Adrenal gland (tissue), 19 donors: ENCODE measurements around the gene RPL23. TPM values are rescaled to one million over a fixed set of nuclear protein-coding genes. Genes with fewer than 3 reads are reported as not detected.

Experiments
- DNase-seq, 7 donors: peaks; one replicate each; pipeline ENCODE4 v3.0.0-alpha.2; 2019 to 2020
- H3K27ac ChIP-seq, 5 donors: fragments of 200-600 bp; sonication (generic) in 4 of 5; 1 replicate in 3 of 5; 2 replicates in 2 of 5; pipeline versions ENCODE4 v1.5.1 to v1.8.0; 2016 to 2020; ENCODE audit warnings: mild to moderate bottlenecking in 1 of 5
- H3K27me3 ChIP-seq: fragments of 200-600 bp; 2 replicates; pipeline ENCODE4 v1.8.0; 2021
- H3K36me3 ChIP-seq, 2 donors: fragments of 200-600 bp; replicated peaks in 1 of 2; 1 replicate in 1 of 2; 2 replicates in 1 of 2; pipeline versions ENCODE4 v1.5.1 to v1.8.0; 2018 to 2022
- H3K4me1 ChIP-seq, 2 donors: fragments of 200-600 bp; replicated peaks in 1 of 2; 1 replicate in 1 of 2; 2 replicates in 1 of 2; pipeline versions ENCODE4 v1.5.1 to v1.8.0; 2018 to 2021
- H3K4me3 ChIP-seq, 4 donors: fragments of 200-600 bp; sonication (generic) in 3 of 4; one replicate each; pipeline ENCODE4 v1.5.1; 2016 to 2018
- H3K9me3 ChIP-seq, 3 donors: fragments of 200-600 bp; sonication (generic) in 1 of 3; replicated peaks in 1 of 3; 1 replicate in 2 of 3; 2 replicates in 1 of 3; pipeline versions ENCODE4 v1.5.1 to v1.8.0; 2016 to 2021
- CTCF ChIP-seq, 6 experiments: fragments of 450-650 bp in 4 of 6; fragments of 200-600 bp in 2 of 6; sonication (generic) in 1 of 6; IDR thresholded peaks; 1 replicate in 5 of 6; 2 replicates in 1 of 6; pipeline versions ENCODE4 v1.5.1 to v1.8.0; 2016 to 2021; ENCODE audit warnings: antibody characterized with exemption in 6 of 6, mild to moderate bottlenecking in 2 of 6, moderate library complexity in 1 of 6
- POLR2A ChIP-seq, 2 donors: fragments of 450-650 bp; IDR thresholded peaks; one replicate each; pipeline ENCODE4 v1.6.1; 2017; ENCODE audit warnings: antibody characterized with exemption in 2 of 2, mild to moderate bottlenecking in 2 of 2, moderate library complexity in 1 of 2
- WGBS, 4 donors: extraction: QIAGEN DNeasy Blood & Tissue Kit in 2 of 4; methylation state at CpG; one replicate each; pipeline versions ENCODE4 v1.1.5 to v1.1.7; 2013 to 2017; 5-methylcytosine and 5-hydroxymethylcytosine counted together
- intact Hi-C, 2 donors: fragments of 100-400 bp; cut with DNase I; formaldehyde crosslinking; loops; one replicate each; pipeline versions ENCODE4 v1.14.1 to v1.15.0; 2022 to 2023
- long read RNA-seq, 10 donors: library from polyadenylated mRNA in 3 of 10; unstranded in 2 of 10; stranded (forward) in 1 of 10; transcript quantifications; one replicate each; pipeline ENCODE4 v2.0.0 and lab custom pipeline, GENCODE V29; 2021 to 2026
- polyA plus RNA-seq, 3 donors: library from polyadenylated mRNA; stranded (reverse); fragments of 200-250 nt in 2 of 3; fragments of 350-450 nt in 1 of 3; fragmentation: Illumina TruSeq in 1 of 3; extraction: RNeasy Lipid Tissue Mini Kit (QIAGEN cat#74804) in 1 of 3; gene quantifications; one replicate each; pipeline ENCODE4 v1.2.3, GENCODE V29; 2013 to 2014
- total RNA-seq, 9 donors: library from RNA; depleted of rRNA in 4 of 9; stranded (reverse); fragments of >200 nt in 4 of 9; fragments of 120-200 nt in 1 of 9; fragmentation: NEBNext Ultra II Directional in 1 of 9; extraction: Animal tissue kit (Norgen Biotek cat#: 25700) in 1 of 9; gene quantifications; one replicate each; pipeline versions ENCODE4 v1.1.0 to v1.2.4, GENCODE V29; 2013 to 2023
- donor health status: healthy with polysubstance abuse.
- donor health status: Bipolar disorder and iron deficiency.
- donor health status: DM: yes; HTN: yes; CAD: no.
- donor health status: DM: no; HTN: no; CAD: no.
- donor health status: DM: no; HTN: no; CAD: no.
- donor health status: DM: yes; HTN: yes; CAD: no.

Gene RPL23
- total RNA-seq (1,000 to 10,000 TPM in 7 of 9 donors, 100 to 1,000 TPM in 2; 927 to 2,492 (median 1,384) TPM), polyA plus RNA-seq (1,000 to 10,000 TPM; 2,027 to 3,246 (median 2,815) TPM)
- long read RNA-seq, donor 1, transcript RPL23-210 (2 exons, 429 nt), result minor isoform, 64 of 2,725 reads
- long read RNA-seq, donor 1, transcript RPL23-207 (4 exons, 615 nt), result minor isoform, 54 of 2,725 reads
- long read RNA-seq, donor 1, transcript RPL23-211 (3 exons, 2,779 nt), result minor isoform, 77 of 2,725 reads
- long read RNA-seq, donor 1, transcript RPL23-206 (5 exons, 2,821 nt), result major isoform, 1,840 of 2,725 reads
- long read RNA-seq, donor 1, partial matches to known transcripts, result 662 of 2,725 reads
- long read RNA-seq, donor 1, other reads (novel, unspliced or antisense), result 15 of 2,725 reads
- long read RNA-seq, donor 2, transcript RPL23-207 (4 exons, 615 nt), result minor isoform, 46 of 2,075 reads
- long read RNA-seq, donor 2, transcript RPL23-206 (5 exons, 2,821 nt), result major isoform, 1,425 of 2,075 reads
- long read RNA-seq, donor 2, transcript RPL23-210 (2 exons, 429 nt), result minor isoform, 54 of 2,075 reads
- long read RNA-seq, donor 2, transcript RPL23-211 (3 exons, 2,779 nt), result minor isoform, 59 of 2,075 reads
- long read RNA-seq, donor 2, partial matches to known transcripts, result 471 of 2,075 reads
- long read RNA-seq, donor 2, other reads (novel, unspliced or antisense), result 10 of 2,075 reads
- long read RNA-seq, donor 3, transcript RPL23-210 (2 exons, 429 nt), result minor isoform, 100 of 1,813 reads
- long read RNA-seq, donor 3, transcript RPL23-211 (3 exons, 2,779 nt), result minor isoform, 136 of 1,813 reads
- long read RNA-seq, donor 3, transcript RPL23-206 (5 exons, 2,821 nt), result major isoform, 1,022 of 1,813 reads
- long read RNA-seq, donor 3, transcript RPL23-207 (4 exons, 615 nt), result minor isoform, 44 of 1,813 reads
- long read RNA-seq, donor 3, partial matches to known transcripts, result 493 of 1,813 reads
- long read RNA-seq, donor 3, other reads (novel, unspliced or antisense), result 5 of 1,813 reads
- long read RNA-seq, donor 4, transcript RPL23-206 (5 exons, 2,821 nt), result major isoform, 392 of 420 reads
- long read RNA-seq, donor 4, partial matches to known transcripts, result 25 of 420 reads
- long read RNA-seq, donor 4, other reads (novel, unspliced or antisense), result 2 of 420 reads
- long read RNA-seq, donor 5, transcript RPL23-206 (5 exons, 2,821 nt), result major isoform, 147 of 224 reads
- long read RNA-seq, donor 5, partial matches to known transcripts, result 70 of 224 reads
- long read RNA-seq, donor 5, other reads (novel, unspliced or antisense), result 2 of 224 reads
- long read RNA-seq, donor 6, transcript RPL23-206 (5 exons, 2,821 nt), result major isoform, 566 of 607 reads
- long read RNA-seq, donor 6, partial matches to known transcripts, result 32 of 607 reads
- long read RNA-seq, donor 6, other reads (novel, unspliced or antisense), result 5 of 607 reads
- long read RNA-seq, donor 7, transcript RPL23-206 (5 exons, 2,821 nt), result major isoform, 959 of 1,456 reads
- long read RNA-seq, donor 7, transcript RPL23-207 (4 exons, 615 nt), result minor isoform, 33 of 1,456 reads
- long read RNA-seq, donor 7, transcript RPL23-211 (3 exons, 2,779 nt), result minor isoform, 28 of 1,456 reads
- long read RNA-seq, donor 7, transcript RPL23-210 (2 exons, 429 nt), result minor isoform, 62 of 1,456 reads
- long read RNA-seq, donor 7, partial matches to known transcripts, result 364 of 1,456 reads
- long read RNA-seq, donor 7, other reads (novel, unspliced or antisense), result 0 of 1,456 reads
- long read RNA-seq, donor 8, transcript RPL23-206 (5 exons, 2,821 nt), result major isoform, 2,018 of 2,656 reads
- long read RNA-seq, donor 8, transcript RPL23-210 (2 exons, 429 nt), result minor isoform, 58 of 2,656 reads
- long read RNA-seq, donor 8, transcript RPL23-207 (4 exons, 615 nt), result minor isoform, 29 of 2,656 reads
- long read RNA-seq, donor 8, transcript RPL23-211 (3 exons, 2,779 nt), result minor isoform, 59 of 2,656 reads
- long read RNA-seq, donor 8, partial matches to known transcripts, result 458 of 2,656 reads
- long read RNA-seq, donor 8, other reads (novel, unspliced or antisense), result 14 of 2,656 reads
- long read RNA-seq, donor 9, transcript RPL23-207 (4 exons, 615 nt), result minor isoform, 61 of 2,260 reads
- long read RNA-seq, donor 9, transcript RPL23-206 (5 exons, 2,821 nt), result major isoform, 1,268 of 2,260 reads
- long read RNA-seq, donor 9, transcript RPL23-210 (2 exons, 429 nt), result minor isoform, 90 of 2,260 reads
- long read RNA-seq, donor 9, transcript RPL23-211 (3 exons, 2,779 nt), result minor isoform, 248 of 2,260 reads
- long read RNA-seq, donor 9, partial matches to known transcripts, result 549 of 2,260 reads
- long read RNA-seq, donor 9, other reads (novel, unspliced or antisense), result 20 of 2,260 reads
- long read RNA-seq, donor 10, transcript RPL23-206 (5 exons, 2,821 nt), result major isoform, 561 of 770 reads
- long read RNA-seq, donor 10, transcript RPL23-210 (2 exons, 429 nt), result minor isoform, 24 of 770 reads
- long read RNA-seq, donor 10, transcript RPL23-211 (3 exons, 2,779 nt), result minor isoform, 16 of 770 reads
- long read RNA-seq, donor 10, transcript RPL23-207 (4 exons, 615 nt), result minor isoform, 14 of 770 reads
- long read RNA-seq, donor 10, partial matches to known transcripts, result 139 of 770 reads
- long read RNA-seq, donor 10, other reads (novel, unspliced or antisense), result 7 of 770 reads

- intact Hi-C loops, result no loop called here
- Histone ChIP-seq H3K27me3 (no peaks in the 10 kb centered on the region), H3K4me1 (peaks cover 24 to 32% of the 10 kb centered on the region in 2 donors), H3K4me3 (peak within 1 kb of the TSS; percentile 50 to 88 (median 69)), H3K27ac (peak within 1 kb of the TSS; percentile 75 to 98 (median 89)), H3K9me3 (no peaks in the 10 kb centered on the region), H3K36me3 (peaks cover 0 to 36% of the 10 kb centered on the region in 2 donors)
- no peak for TF ChIP-seq CTCF (IDR thresholded peaks at IDR 0.05)
- TF ChIP-seq POLR2A (IDR thresholded peaks at IDR 0.05), result peak; percentile 83 to 91
- 0% methylated on average over 48 of the region's 48 CpGs for WGBS, 4 donors
- peak; percentile 94 to 98 (median 96) for DNase-seq
Measured at GRCh38 chr17:38853292-38854219, at the start of gene RPL23. TSS of gene RPL23 (minus strand) at chr17:38853721. CDS start at chr17:38853710, 11 bp downstream.

DNA sequence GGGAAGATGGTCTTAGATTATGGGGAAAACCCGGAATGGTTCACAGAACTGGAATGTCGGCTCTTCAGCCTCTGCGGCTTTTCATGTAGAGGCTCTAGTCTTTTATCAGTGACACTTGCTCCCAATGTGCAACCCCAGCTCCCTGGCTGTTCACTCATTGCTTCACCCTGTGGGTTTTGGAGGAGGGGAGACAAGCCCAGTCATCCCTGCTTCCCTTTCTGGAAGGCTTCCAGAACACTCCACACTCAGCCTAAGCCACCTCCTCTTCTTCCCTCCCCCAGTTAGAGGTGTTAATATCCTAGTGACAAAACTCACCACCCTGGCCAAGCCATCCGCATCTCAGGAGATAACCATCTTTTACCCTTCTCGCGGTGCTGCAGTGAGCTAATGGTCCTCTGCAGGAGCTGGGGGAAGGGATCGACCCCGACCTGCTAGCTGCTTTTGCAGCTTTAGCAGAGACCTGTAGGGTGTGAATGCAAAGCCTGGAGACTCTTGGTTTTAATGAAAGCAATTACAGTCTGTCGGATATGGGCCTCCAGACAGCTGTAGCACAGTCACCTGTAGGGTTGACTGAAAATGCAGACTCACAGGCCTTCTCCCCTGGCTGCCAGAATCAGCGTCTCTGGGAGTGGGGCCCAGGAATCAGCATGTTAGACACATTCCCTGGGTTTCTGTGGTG, 47.6 kb upstream of the RPL23 start:
- H3K9me3 ChIP-seq, result no peaks in the 10 kb centered on the region
- peak in 6 of 7 donors; percentile 50 to 72 (median 64) for DNase-seq
- peaks cover 23 to 54% of the 10 kb centered on the region in 2 donors for H3K4me1 ChIP-seq
- H3K27me3 ChIP-seq, result no peaks in the 10 kb centered on the region
- peak overlapping the region in 2 of 5 donors; percentile 57 to 70 for H3K27ac ChIP-seq
- intact Hi-C loops, result no loop called here
- TF ChIP-seq CTCF (IDR thresholded peaks at IDR 0.05), result no peak
- no peak for TF ChIP-seq POLR2A (IDR thresholded peaks at IDR 0.05)
- 47 to 53% (median 48%) methylated on average over 10 of the region's 10 CpGs for WGBS, 4 donors
- no peak overlapping the region for H3K4me3 ChIP-seq
- H3K36me3 ChIP-seq, result peaks cover 0 to 44% of the 10 kb centered on the region in 2 donors
